CD14-positive monocyte (primary cell): ENCODE measurements around the gene TOR1AIP1. TPM values are rescaled to one million over a fixed set of nuclear protein-coding genes. Genes with fewer than 3 reads are reported as not detected.

Source experiments
- DNase-seq, 3 donors: peaks; one replicate each; pipeline ENCODE4 v3.0.0-alpha.2; 2011 to 2022
- H2AFZ ChIP-seq: 2 replicates; pipeline ENCODE4 v1.6.0; 2012; ENCODE audit warnings: mild to moderate bottlenecking, low read depth, low read length, inconsistent platforms; ENCODE audit not compliant: insufficient read depth, poor library complexity, severe bottlenecking
- H3K27ac ChIP-seq, 2 donors: 1 replicate in 1 of 2; 2 replicates in 1 of 2; pipeline ENCODE4 v1.5.1; 2012 to 2013; ENCODE audit warnings: low read length in 2 of 2, control low read depth in 1 of 2, inconsistent platforms in 1 of 2, low read depth in 1 of 2, mild to moderate bottlenecking in 1 of 2
- H3K27me3 ChIP-seq, 2 donors: one replicate each; pipeline versions ENCODE4 v1.6.0 to v1.6.1; 2011 to 2013; ENCODE audit warnings: low read length in 2 of 2; ENCODE audit not compliant: control insufficient read depth in 2 of 2, insufficient read depth in 2 of 2
- H3K36me3 ChIP-seq, 2 donors: replicated peaks in 1 of 2; 1 replicate in 1 of 2; 2 replicates in 1 of 2; pipeline versions ENCODE4 v1.5.1 to v1.6.1; 2012 to 2013; ENCODE audit warnings: low read length in 2 of 2, control low read depth in 1 of 2, inconsistent platforms in 1 of 2, mild to moderate bottlenecking in 1 of 2; ENCODE audit not compliant: insufficient read depth in 2 of 2, control insufficient read depth in 1 of 2
- H3K4me1 ChIP-seq, 2 donors: 1 replicate in 1 of 2; 2 replicates in 1 of 2; pipeline versions ENCODE4 v1.5.1 to v1.6.1; 2012 to 2013; ENCODE audit warnings: low read length in 2 of 2, control low read depth in 1 of 2, inconsistent platforms in 1 of 2, mild to moderate bottlenecking in 1 of 2, moderate library complexity in 1 of 2; ENCODE audit not compliant: insufficient read depth in 2 of 2, control insufficient read depth in 1 of 2
- H3K4me2 ChIP-seq: replicated peaks from 2 replicates; pipeline ENCODE3; 2012; ENCODE audit warnings: low read length, moderate library complexity, mild to moderate bottlenecking; ENCODE audit not compliant: poor library complexity, severe bottlenecking; ENCODE audit errors: extremely low read depth
- H3K4me3 ChIP-seq, 3 experiments: fragments of 200-600 bp in 1 of 3; sonication (generic) in 1 of 3; replicated peaks in 1 of 3; 1 replicate in 2 of 3; 2 replicates in 1 of 3; pipeline ENCODE4 v1.5.1; 2011 to 2013; ENCODE audit warnings: low read length in 3 of 3, mild to moderate bottlenecking in 3 of 3, control low read depth in 2 of 3, low read depth in 2 of 3, inconsistent platforms in 1 of 3, moderate library complexity in 1 of 3
- H3K79me2 ChIP-seq: 2 replicates; pipeline ENCODE4 v1.6.0; 2012; ENCODE audit warnings: mild to moderate bottlenecking, control low read depth, inconsistent platforms, low read length, moderate library complexity; ENCODE audit not compliant: insufficient read depth
- H3K9ac ChIP-seq: 2 replicates; pipeline ENCODE4 v1.6.0; 2017; ENCODE audit warnings: low read length, mild to moderate bottlenecking; ENCODE audit not compliant: insufficient read depth, poor library complexity, severe bottlenecking
- H3K9me3 ChIP-seq, 2 donors: replicated peaks in 1 of 2; 1 replicate in 1 of 2; 2 replicates in 1 of 2; pipeline versions ENCODE4 v1.5.1 to v1.6.1; 2012 to 2013; ENCODE audit warnings: low read length in 2 of 2, control low read depth in 1 of 2; ENCODE audit not compliant: control insufficient read depth in 1 of 2, insufficient read depth in 1 of 2
- H4K20me1 ChIP-seq: 2 replicates; pipeline ENCODE4 v1.6.0; 2012; ENCODE audit warnings: mild to moderate bottlenecking, low read length, control low read depth, moderate library complexity; ENCODE audit not compliant: insufficient read depth
- H3K27ac Mint-ChIP-seq, 7 donors: one replicate each; pipeline ENCODE4 v1.8.0; 2020; ENCODE audit warnings: mild to moderate bottlenecking in 7 of 7, mixed read lengths in 7 of 7, moderate library complexity in 6 of 7, inconsistent platforms in 2 of 7
- H3K27me3 Mint-ChIP-seq, 3 donors: one replicate each; pipeline ENCODE4 v1.8.0; 2021 to 2022; ENCODE audit warnings: low read depth in 3 of 3, mild to moderate bottlenecking in 3 of 3, mixed read lengths in 3 of 3, moderate library complexity in 3 of 3, inconsistent platforms in 1 of 3
- H3K36me3 Mint-ChIP-seq, 2 donors: one replicate each; pipeline ENCODE4 v1.8.0; 2020; ENCODE audit warnings: mixed read lengths in 2 of 2, inconsistent platforms in 1 of 2, mild to moderate bottlenecking in 1 of 2
- H3K4me1 Mint-ChIP-seq: one replicate; pipeline ENCODE4 v1.8.0; 2020; ENCODE audit warnings: mild to moderate bottlenecking, mixed read lengths
- H3K4me3 Mint-ChIP-seq, 2 donors: one replicate each; pipeline ENCODE4 v1.8.0; 2020; ENCODE audit warnings: mild to moderate bottlenecking in 2 of 2, mixed read lengths in 2 of 2, moderate library complexity in 1 of 2
- H3K9me3 Mint-ChIP-seq, 7 donors: one replicate each; pipeline ENCODE4 v1.8.0; 2020 to 2022; ENCODE audit warnings: mixed read lengths in 7 of 7, mild to moderate bottlenecking in 6 of 7, moderate library complexity in 6 of 7, inconsistent platforms in 2 of 7
- CTCF ChIP-seq: fragments of 200-600 bp; IDR thresholded peaks from one replicate; pipeline ENCODE4 v1.8.0; 2022; ENCODE audit warnings: antibody characterized with exemption, mild to moderate bottlenecking
- WGBS: methylation state at CpG from one replicate; pipeline ENCODE4 v1.1.5; 2013; ENCODE audit warnings: missing lambda C conversion rate; ENCODE audit not compliant: insufficient coverage; 5-methylcytosine and 5-hydroxymethylcytosine counted together
- intact Hi-C, 2 donors: fragments of 100-400 bp; cut with micrococcal nuclease; formaldehyde crosslinking; loops; one replicate each; pipeline versions ENCODE4 v1.15.0 to v1.15.1; 2023
- polyA plus RNA-seq, 3 donors: library from polyadenylated mRNA; depleted of rRNA in 1 of 3; unstranded in 2 of 3; stranded (reverse) in 1 of 3; fragments of 300-500 nt in 2 of 3; fragments of >200 nt in 1 of 3; fragmentation: Illumina TruSeq in 2 of 3; gene quantifications; 1 replicate in 2 of 3; 2 replicates in 1 of 3; pipeline ENCODE4 v1.2.3, GENCODE V29; 2012 to 2021

The TOR1AIP1 gene
- polyA plus RNA-seq, 3 donors = 18.8 to 114 (median 77.5) TPM

- WGBS = no CpG with 5 or more reads among the region's 5 CpGs
- no peak for DNase-seq
- Histone ChIP-seq H3K4me2 (no peak overlapping the region), H3K27ac (no peak overlapping the region), H3K4me1 (peaks cover 16 to 21% of the 10 kb centered on the region in 2 donors), H3K27me3 (no peaks in the 10 kb centered on the region), H3K79me2 (peaks cover 97% of the 10 kb centered on the region), H3K9me3 (no peaks in the 10 kb centered on the region), H3K36me3 (peaks cover 3 to 56% of the 10 kb centered on the region in 2 donors), H3K9ac (no peak overlapping the region), H2AFZ (no peak overlapping the region), H4K20me1 (peaks cover 74% of the 10 kb centered on the region), H3K4me3 (no peak overlapping the region)
- TF ChIP-seq CTCF = no peak
- Mint-ChIP-seq H3K27ac (no peak overlapping the region), H3K36me3 (peaks cover 33 to 54% of the 10 kb centered on the region in 2 donors), H3K4me3 (no peak overlapping the region), H3K9me3 (no peaks in the 10 kb centered on the region), H3K4me1 (peaks cover 29% of the 10 kb centered on the region), H3K27me3 (peaks cover 0 to 3% (median 0%) of the 10 kb centered on the region in 3 donors)
- intact Hi-C loops = no loop called here
Measured at GRCh38 chr1:179872558-179872957, 9.5 kb upstream of the TOR1AIP1 start.

- Histone ChIP-seq H3K4me3 (no peak overlapping the region), H4K20me1 (peaks cover 66% of the 10 kb centered on the region), H3K36me3 (peaks cover under 1 to 48% of the 10 kb centered on the region in 2 donors), H3K9ac (no peak overlapping the region), H3K79me2 (peaks cover 93% of the 10 kb centered on the region), H3K4me1 (peaks cover 21 to 25% of the 10 kb centered on the region in 2 donors), H3K27me3 (no peaks in the 10 kb centered on the region), H2AFZ (no peak overlapping the region), H3K4me2 (no peak overlapping the region), H3K27ac (peak overlapping the region in 1 of 2 donors; percentile 46), H3K9me3 (no peaks in the 10 kb centered on the region)
- Mint-ChIP-seq H3K4me3 (no peak overlapping the region), H3K9me3 (no peaks in the 10 kb centered on the region), H3K27ac (peak overlapping the region in 2 of 7 donors; percentile 31 to 43), H3K36me3 (peaks cover 31 to 45% of the 10 kb centered on the region in 2 donors), H3K4me1 (peaks cover 30% of the 10 kb centered on the region), H3K27me3 (no peaks in the 10 kb centered on the region)
- WGBS = no CpG with 5 or more reads among the region's 2 CpGs
- DNase-seq = no peak
- intact Hi-C loops = no loop called here
- no peak for TF ChIP-seq CTCF
Measured at GRCh38 chr1:179873438-179873851, 8.6 kb upstream of the TOR1AIP1 start.
